ENCODE data around the gene TOM1.

TOM1 gene

DNA sequence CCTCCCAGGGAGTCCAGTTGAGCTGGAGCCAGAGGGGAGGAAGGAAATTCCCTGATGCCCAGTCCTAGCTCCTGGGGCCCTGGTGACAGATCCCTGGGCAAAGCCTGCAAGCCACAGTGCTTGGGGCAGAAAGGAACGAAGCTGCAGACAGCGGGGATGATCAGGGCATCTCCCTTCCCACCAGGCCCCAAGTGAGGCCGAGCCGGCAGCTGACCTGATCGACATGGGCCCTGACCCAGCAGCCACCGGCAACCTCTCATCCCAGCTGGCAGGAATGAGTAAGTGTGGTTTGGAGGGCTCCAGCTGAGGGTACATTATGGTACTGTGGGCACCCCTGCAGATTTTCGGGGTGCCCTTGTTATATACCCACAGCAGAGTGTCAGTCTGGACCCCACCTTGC is 33.5 kb downstream of the TOM1 start:
- TF ChIP-seq, protein P1, sequence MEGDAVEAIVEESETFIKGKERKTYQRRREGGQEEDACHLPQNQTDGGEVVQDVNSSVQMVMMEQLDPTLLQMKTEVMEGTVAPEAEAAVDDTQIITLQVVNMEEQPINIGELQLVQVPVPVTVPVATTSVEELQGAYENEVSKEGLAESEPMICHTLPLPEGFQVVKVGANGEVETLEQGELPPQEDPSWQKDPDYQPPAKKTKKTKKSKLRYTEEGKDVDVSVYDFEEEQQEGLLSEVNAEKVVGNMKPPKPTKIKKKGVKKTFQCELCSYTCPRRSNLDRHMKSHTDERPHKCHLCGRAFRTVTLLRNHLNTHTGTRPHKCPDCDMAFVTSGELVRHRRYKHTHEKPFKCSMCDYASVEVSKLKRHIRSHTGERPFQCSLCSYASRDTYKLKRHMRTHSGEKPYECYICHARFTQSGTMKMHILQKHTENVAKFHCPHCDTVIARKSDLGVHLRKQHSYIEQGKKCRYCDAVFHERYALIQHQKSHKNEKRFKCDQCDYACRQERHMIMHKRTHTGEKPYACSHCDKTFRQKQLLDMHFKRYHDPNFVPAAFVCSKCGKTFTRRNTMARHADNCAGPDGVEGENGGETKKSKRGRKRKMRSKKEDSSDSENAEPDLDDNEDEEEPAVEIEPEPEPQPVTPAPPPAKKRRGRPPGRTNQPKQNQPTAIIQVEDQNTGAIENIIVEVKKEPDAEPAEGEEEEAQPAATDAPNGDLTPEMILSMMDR (IDR thresholded peaks at IDR 0.05; ENCODE audit: low read depth, low read length), result no peak
- TF ChIP-seq MAX (IDR thresholded peaks at IDR 0.05; ENCODE audit: low read depth, low read length) (no peak), POLR2A (IDR thresholded peaks at IDR 0.05; ENCODE audit: extremely low read depth, insufficient read length) (no peak), MYC (IDR thresholded peaks at IDR 0.05; ENCODE audit: low read depth, low read length) (no peak)
- no peak for DNase-seq (ENCODE audit: low read depth)
- no peak overlapping the region for H3K4me3 ChIP-seq (ENCODE audit: low read depth, low read length)

DNA sequence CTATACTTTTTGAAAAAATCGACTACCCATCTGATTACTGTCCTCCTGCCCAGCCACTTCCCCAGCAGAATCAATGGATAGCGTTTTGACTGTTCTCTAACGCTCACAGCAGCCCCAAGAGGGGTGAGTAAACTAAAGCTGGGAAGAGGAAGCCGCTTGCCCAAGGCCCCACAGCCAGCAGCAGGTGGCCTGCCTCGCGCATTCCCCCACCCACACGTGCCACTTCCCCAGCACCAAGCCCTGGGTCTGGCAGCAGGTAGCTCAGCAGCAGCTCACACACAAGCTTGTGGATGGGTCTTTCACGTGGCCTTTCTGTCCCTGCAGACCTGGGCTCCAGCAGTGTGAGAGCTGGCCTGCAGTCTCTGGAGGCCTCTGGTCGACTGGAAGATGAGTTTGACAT is 34.3 kb downstream of the TOM1 start:
- peak; percentile 90 for DNase-seq (ENCODE audit: low read depth)

GRCh38 chr22:35335468-35335867 is 35.8 kb downstream of the TOM1 start:
- no peak overlapping the region for H3K4me3 ChIP-seq (ENCODE audit: low read depth, low read length)
- TF ChIP-seq, protein P1 (IDR thresholded peaks at IDR 0.05; ENCODE audit: low read depth, low read length), result no peak
- TF ChIP-seq MYC (IDR thresholded peaks at IDR 0.05; ENCODE audit: low read depth, low read length) (no peak), MAX (IDR thresholded peaks at IDR 0.05; ENCODE audit: low read depth, low read length) (no peak), POLR2A (IDR thresholded peaks at IDR 0.05; ENCODE audit: extremely low read depth, insufficient read length) (no peak)
- no peak for DNase-seq (ENCODE audit: low read depth)

More for the DNA sequence above, 34.3 kb downstream of the TOM1 start:
- peak; percentile 92 for TF ChIP-seq MYC (IDR thresholded peaks at IDR 0.05; ENCODE audit: low read depth, low read length)
- TF ChIP-seq, protein P1 (IDR thresholded peaks at IDR 0.05; ENCODE audit: low read depth, low read length), result no peak
- TF ChIP-seq POLR2A (IDR thresholded peaks at IDR 0.05; ENCODE audit: extremely low read depth, insufficient read length), result no peak
- TF ChIP-seq MAX (IDR thresholded peaks at IDR 0.05; ENCODE audit: low read depth, low read length), result peak; percentile 95
- no peak overlapping the region for H3K4me3 ChIP-seq (ENCODE audit: low read depth, low read length)

DNA sequence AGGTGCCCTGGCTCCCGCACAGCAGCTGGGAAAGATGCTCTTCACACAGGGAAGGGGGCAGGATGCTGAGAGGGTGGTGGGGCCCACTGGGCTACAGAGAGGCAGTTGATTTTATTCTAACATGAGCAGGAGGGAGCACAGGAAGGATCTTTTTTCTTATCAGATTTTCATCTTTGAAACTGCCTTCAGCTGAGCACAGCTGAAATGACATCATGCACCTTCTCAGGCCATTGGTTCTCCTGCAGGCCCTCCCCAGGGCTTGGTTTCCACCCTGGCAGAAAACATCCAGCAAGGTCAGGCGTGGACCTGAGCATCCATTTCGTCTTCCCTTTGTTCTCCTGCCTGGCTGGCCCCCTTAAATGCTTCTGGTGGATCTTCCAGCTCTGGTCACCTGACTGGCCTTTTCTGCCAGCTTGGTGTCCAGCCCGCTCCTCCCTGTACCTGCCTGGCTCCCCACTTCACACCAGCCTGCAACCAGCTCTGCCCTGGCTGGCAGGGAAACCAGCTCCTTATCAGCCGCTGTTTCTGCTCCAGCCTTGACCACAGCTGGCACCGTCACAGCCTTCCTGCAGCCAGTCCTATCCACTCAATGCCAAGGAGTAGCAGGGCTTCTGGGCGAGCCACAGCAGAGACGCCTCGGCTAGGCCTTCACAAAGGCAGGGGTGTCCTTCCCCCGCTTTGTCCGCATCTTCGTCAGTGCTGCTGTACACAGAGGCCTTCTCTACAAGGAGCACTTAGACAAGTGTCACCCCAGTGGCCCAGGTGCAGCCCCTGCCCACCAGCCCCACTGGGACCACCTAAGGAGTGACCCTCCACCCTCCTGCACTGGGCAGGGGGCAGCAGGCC is 36.5 kb downstream of the TOM1 start:
- TF ChIP-seq MYC (IDR thresholded peaks at IDR 0.05; ENCODE audit: low read depth, low read length) (no peak), POLR2A (IDR thresholded peaks at IDR 0.05; ENCODE audit: extremely low read depth, insufficient read length) (no peak), MAX (IDR thresholded peaks at IDR 0.05; ENCODE audit: low read depth, low read length) (no peak)
- TF ChIP-seq, protein P1 (IDR thresholded peaks at IDR 0.05; ENCODE audit: low read depth, low read length), result no peak
- DNase-seq (ENCODE audit: low read depth), result no peak
- no peak overlapping the region for H3K4me3 ChIP-seq (ENCODE audit: low read depth, low read length)

DNA sequence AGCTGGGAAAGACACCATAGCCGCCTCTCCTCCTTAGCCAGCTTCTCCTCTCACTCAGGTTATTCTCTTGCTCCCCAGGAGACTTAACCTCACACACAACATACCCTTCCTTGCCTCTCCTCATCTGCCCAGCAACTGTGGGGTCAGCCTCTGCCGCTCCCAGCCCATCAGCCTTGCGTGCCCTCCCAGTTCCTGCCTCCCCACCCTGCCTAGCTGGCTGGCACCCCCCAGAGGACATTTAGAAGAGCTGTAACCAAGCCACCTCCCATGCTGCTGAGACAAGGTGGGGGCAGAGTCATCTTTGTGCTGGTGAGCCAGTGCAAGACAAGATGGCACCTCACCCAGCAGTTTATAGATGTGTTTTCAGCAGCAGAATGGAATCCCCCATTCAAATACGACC is 38.2 kb downstream of the TOM1 start:
- no peak overlapping the region for H3K4me3 ChIP-seq (ENCODE audit: low read depth, low read length)
- peak; percentile 64 for DNase-seq (ENCODE audit: low read depth)
- TF ChIP-seq MYC (IDR thresholded peaks at IDR 0.05; ENCODE audit: low read depth, low read length) (no peak), MAX (IDR thresholded peaks at IDR 0.05; ENCODE audit: low read depth, low read length) (no peak), POLR2A (IDR thresholded peaks at IDR 0.05; ENCODE audit: extremely low read depth, insufficient read length) (no peak)
- TF ChIP-seq, protein P1 (IDR thresholded peaks at IDR 0.05; ENCODE audit: low read depth, low read length), result peak; percentile 27
